ENCODE measurements around the gene TMEM218. TPM values are rescaled to one million over a fixed set of nuclear protein-coding genes. Genes with fewer than 3 reads are reported as not detected.
A peak's percentile ranks its signal among the peaks of the same experiment; 100 is the strongest.

TMEM218 gene
- total RNA-seq, 1 donor from 2014 or later = 33.2 TPM

DNA sequence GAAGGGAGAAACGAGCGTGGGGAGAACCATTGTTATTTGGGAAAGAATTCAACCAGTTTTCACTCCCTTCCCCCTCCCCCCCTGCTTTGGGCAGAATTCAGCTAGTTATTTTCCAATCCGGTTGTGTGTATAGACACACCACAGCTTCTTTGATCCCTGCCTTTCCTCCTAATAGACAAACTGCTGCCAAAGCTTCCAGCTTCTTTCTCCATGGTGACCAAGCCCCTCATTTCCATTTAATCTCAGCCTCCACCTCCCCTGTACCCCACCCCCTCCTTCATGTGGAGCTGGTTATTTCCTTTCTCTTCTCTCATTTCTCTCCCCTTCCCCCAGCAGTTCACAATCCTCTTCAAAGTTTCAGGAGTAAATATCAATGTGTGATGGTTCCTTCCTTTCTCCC, 28.4 kb upstream of the TMEM218 start:
- Mint-ChIP-seq H3K9me3 (no peaks in the 10 kb centered on the region), H3K4me1 (ENCODE audit: unreplicated experiment) (peaks cover 44% of the 10 kb centered on the region), H3K4me3 (peak overlapping the region; percentile 28), H3K27ac (peak overlapping the region; percentile 52), H3K27me3 (peaks cover 46% of the 10 kb centered on the region), H3K36me3 (no peaks in the 10 kb centered on the region)
- DNase-seq (ENCODE audit: extremely low spot score, unreplicated experiment) = no peak
- no peak for TF ChIP-seq CTCF (conservative IDR thresholded peaks at IDR 0.05)

GRCh38 chr11:125138966-125139365, 27.5 kb upstream of the TMEM218 start:
- Mint-ChIP-seq H3K4me3 (no peak overlapping the region), H3K9me3 (no peaks in the 10 kb centered on the region), H3K36me3 (no peaks in the 10 kb centered on the region), H3K27me3 (peaks cover 45% of the 10 kb centered on the region), H3K4me1 (ENCODE audit: unreplicated experiment) (peaks cover 44% of the 10 kb centered on the region), H3K27ac (no peak overlapping the region)
- no peak for DNase-seq (ENCODE audit: extremely low spot score, unreplicated experiment)
- no peak for TF ChIP-seq CTCF (conservative IDR thresholded peaks at IDR 0.05)

DNA sequence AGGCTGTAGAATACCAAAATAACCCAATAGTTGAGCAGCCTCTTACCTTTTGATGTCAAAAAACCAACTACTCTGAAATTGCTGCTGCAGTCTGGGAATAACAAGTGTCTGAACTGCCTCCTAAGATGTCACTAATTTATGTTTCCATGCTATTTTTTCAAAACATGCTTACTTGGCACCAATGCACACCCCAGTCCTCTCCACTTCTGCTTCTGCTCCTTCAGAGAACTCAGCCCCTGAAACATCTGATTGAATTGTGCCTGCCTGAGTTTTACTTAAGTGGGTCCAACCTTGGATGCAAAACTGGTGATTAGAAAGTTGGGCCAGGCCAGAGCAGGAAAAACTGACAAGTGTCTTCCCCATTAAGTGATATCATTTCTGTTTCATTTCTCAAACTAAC, 24.6 kb upstream of the TMEM218 start:
- H3K27ac Mint-ChIP-seq = no peak overlapping the region
- TF ChIP-seq CTCF (conservative IDR thresholded peaks at IDR 0.05) = no peak
- H3K4me3 Mint-ChIP-seq = no peak overlapping the region
- peaks cover 40% of the 10 kb centered on the region for H3K27me3 Mint-ChIP-seq
- DNase-seq (ENCODE audit: extremely low spot score, unreplicated experiment) = no peak
- no peaks in the 10 kb centered on the region for H3K36me3 Mint-ChIP-seq
- no peaks in the 10 kb centered on the region for H3K9me3 Mint-ChIP-seq
- H3K4me1 Mint-ChIP-seq (ENCODE audit: unreplicated experiment) = peaks cover 44% of the 10 kb centered on the region

GRCh38 chr11:125132596-125132995, 21.2 kb upstream of the TMEM218 start:
- peaks cover 34% of the 10 kb centered on the region for H3K27me3 Mint-ChIP-seq
- no peak overlapping the region for H3K27ac Mint-ChIP-seq
- no peak for TF ChIP-seq CTCF (conservative IDR thresholded peaks at IDR 0.05)
- peaks cover 17% of the 10 kb centered on the region for H3K4me1 Mint-ChIP-seq (ENCODE audit: unreplicated experiment)
- no peaks in the 10 kb centered on the region for H3K9me3 Mint-ChIP-seq
- H3K4me3 Mint-ChIP-seq = no peak overlapping the region
- no peak for DNase-seq (ENCODE audit: extremely low spot score, unreplicated experiment)
- H3K36me3 Mint-ChIP-seq = no peaks in the 10 kb centered on the region

DNA sequence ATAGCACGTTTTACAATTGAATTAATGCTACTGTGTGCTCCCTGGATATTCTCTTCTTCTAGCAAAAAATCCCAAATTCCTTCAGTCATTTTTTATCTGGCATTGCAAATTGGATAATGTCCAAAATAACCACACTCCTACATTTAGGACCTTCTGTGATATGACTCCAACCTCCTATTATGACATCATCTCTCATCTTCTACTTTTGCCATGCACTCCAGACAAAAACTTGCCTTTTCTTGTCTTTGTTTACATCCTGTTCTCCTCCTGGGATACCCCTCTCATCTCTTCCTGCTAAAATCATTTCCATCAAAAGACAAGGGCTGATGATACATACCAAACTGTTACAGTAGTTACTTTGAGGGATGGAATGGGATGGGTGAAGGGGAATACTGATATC, 20.6 kb upstream of the TMEM218 start:
- no peaks in the 10 kb centered on the region for H3K9me3 Mint-ChIP-seq
- TF ChIP-seq CTCF (conservative IDR thresholded peaks at IDR 0.05) = no peak
- peaks cover 39% of the 10 kb centered on the region for H3K27me3 Mint-ChIP-seq
- no peak overlapping the region for H3K27ac Mint-ChIP-seq
- no peaks in the 10 kb centered on the region for H3K36me3 Mint-ChIP-seq
- peaks cover 16% of the 10 kb centered on the region for H3K4me1 Mint-ChIP-seq (ENCODE audit: unreplicated experiment)
- DNase-seq (ENCODE audit: extremely low spot score, unreplicated experiment) = no peak
- no peak overlapping the region for H3K4me3 Mint-ChIP-seq
